ENCODE results near the gene SPACA9. TPM values are rescaled to one million over a fixed set of nuclear protein-coding genes. Genes with fewer than 3 reads are reported as not detected.

SPACA9 gene
- total RNA-seq, 1 donor from 2014 or later: 3.3 TPM

DNA sequence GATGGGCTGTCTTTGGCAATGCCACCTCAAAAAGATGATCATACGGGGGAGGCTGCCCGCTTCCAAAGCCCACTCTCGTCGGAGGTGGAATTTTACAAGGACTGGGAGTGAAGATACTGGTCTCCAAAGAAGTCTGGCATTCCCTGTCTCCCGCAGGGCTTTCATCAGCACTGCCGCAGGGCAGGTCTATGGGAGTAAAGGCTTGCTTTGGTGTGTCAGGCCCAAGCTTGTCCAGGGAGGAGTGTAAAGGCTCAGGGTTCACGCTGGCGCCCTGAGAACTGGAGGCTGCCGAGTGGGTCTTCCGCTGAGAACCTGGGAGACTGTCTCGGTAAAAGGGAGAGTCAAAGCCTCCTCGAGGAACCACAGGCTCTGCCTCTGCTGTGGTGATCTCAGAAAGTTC, 27.0 kb downstream of the SPACA9 start:
- H3K4me3 ChIP-seq: no peak overlapping the region
- DNase-seq (no peak), ATAC-seq (no peak)
- TF ChIP-seq, protein P1, sequence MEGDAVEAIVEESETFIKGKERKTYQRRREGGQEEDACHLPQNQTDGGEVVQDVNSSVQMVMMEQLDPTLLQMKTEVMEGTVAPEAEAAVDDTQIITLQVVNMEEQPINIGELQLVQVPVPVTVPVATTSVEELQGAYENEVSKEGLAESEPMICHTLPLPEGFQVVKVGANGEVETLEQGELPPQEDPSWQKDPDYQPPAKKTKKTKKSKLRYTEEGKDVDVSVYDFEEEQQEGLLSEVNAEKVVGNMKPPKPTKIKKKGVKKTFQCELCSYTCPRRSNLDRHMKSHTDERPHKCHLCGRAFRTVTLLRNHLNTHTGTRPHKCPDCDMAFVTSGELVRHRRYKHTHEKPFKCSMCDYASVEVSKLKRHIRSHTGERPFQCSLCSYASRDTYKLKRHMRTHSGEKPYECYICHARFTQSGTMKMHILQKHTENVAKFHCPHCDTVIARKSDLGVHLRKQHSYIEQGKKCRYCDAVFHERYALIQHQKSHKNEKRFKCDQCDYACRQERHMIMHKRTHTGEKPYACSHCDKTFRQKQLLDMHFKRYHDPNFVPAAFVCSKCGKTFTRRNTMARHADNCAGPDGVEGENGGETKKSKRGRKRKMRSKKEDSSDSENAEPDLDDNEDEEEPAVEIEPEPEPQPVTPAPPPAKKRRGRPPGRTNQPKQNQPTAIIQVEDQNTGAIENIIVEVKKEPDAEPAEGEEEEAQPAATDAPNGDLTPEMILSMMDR (IDR thresholded peaks at IDR 0.05): no peak
- H3K27me3 ChIP-seq: no peaks in the 10 kb centered on the region
- no peaks in the 10 kb centered on the region for H3K4me1 ChIP-seq
- H3K27ac ChIP-seq: no peak overlapping the region
- intact Hi-C loops (cut with DNase I): no loop called here
- no peaks in the 10 kb centered on the region for H3K9me3 ChIP-seq
- peaks cover 75% of the 10 kb centered on the region for H3K36me3 ChIP-seq

DNA sequence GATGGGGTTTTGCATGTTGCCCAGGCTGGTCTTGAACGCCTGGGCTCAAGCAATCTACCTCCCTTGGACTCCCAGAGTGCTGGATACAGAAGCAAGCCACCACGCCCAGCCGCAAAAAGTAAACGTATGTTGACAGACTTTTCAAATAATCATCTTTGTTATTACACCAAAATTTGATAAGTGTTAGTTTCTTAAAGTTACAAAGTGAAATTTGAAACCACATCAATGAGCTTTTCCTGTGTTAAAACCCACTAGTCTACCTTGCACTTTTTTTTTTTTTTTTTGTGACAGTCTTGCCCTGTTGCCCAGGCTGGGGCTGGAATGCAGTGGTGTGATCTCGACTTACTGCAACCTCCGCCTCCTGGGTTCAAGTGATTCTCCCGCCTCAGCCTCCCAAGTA, 29.9 kb downstream of the SPACA9 start:
- DNase-seq (no peak), ATAC-seq (no peak)
- H3K27me3 ChIP-seq: no peaks in the 10 kb centered on the region
- no peaks in the 10 kb centered on the region for H3K9me3 ChIP-seq
- no peaks in the 10 kb centered on the region for H3K4me1 ChIP-seq
- H3K4me3 ChIP-seq: no peak overlapping the region
- TF ChIP-seq, protein P1 (IDR thresholded peaks at IDR 0.05): no peak
- intact Hi-C loops (cut with DNase I): no loop called here
- H3K27ac ChIP-seq: no peak overlapping the region
- peaks cover 73% of the 10 kb centered on the region for H3K36me3 ChIP-seq

DNA sequence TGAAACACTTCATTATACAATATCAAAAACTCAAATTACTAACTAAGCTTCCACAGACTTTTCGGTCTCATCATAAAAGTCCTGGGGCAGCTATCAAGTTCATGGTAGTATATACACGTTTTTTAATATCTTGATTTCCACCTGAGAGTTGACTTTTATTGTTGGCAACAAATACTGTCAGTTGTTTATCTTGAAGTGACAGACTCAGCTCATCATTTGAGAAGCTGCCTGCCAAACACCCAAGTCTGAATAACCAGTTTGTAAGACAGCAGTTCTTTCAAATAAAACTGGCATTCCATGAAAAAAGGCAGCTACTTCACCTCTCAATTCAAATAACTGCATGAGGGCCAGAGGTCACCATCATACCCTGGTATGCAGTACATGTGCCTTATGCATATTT, 30.6 kb downstream of the SPACA9 start:
- intact Hi-C loops (cut with DNase I): no loop called here
- H3K4me3 ChIP-seq: no peak overlapping the region
- peaks cover 70% of the 10 kb centered on the region for H3K36me3 ChIP-seq
- no peaks in the 10 kb centered on the region for H3K4me1 ChIP-seq
- no peaks in the 10 kb centered on the region for H3K9me3 ChIP-seq
- DNase-seq: no peak
- H3K27me3 ChIP-seq: no peaks in the 10 kb centered on the region
- TF ChIP-seq, protein P1 (IDR thresholded peaks at IDR 0.05): no peak
- ATAC-seq: no peak
- no peak overlapping the region for H3K27ac ChIP-seq

DNA sequence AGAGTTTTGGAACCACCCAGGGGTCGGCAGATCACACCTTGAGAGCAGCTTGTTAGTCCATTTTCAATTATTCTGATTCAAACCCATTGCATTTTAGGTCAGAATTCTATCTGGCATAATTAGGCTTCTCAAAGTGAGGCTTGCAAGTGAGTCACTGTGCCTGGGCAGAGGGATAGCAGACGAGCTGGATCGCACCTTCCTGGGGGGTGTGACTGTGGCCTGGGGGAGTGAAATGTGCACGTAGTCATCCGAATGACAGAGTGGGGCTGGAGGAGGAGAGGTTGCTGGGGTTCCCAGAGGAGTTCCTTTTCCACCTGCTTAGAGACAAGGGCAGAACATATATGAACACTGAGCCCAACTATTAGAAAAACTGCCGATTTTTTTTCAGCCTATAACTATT, 31.7 kb downstream of the SPACA9 start:
- DNase-seq (no peak), ATAC-seq (no peak)
- peaks cover 71% of the 10 kb centered on the region for H3K36me3 ChIP-seq
- TF ChIP-seq, protein P1 (IDR thresholded peaks at IDR 0.05): no peak
- no peaks in the 10 kb centered on the region for H3K4me1 ChIP-seq
- intact Hi-C loops (cut with DNase I): no loop called here
- H3K27ac ChIP-seq: no peak overlapping the region
- H3K27me3 ChIP-seq: no peaks in the 10 kb centered on the region
- no peak overlapping the region for H3K4me3 ChIP-seq
- no peaks in the 10 kb centered on the region for H3K9me3 ChIP-seq

DNA sequence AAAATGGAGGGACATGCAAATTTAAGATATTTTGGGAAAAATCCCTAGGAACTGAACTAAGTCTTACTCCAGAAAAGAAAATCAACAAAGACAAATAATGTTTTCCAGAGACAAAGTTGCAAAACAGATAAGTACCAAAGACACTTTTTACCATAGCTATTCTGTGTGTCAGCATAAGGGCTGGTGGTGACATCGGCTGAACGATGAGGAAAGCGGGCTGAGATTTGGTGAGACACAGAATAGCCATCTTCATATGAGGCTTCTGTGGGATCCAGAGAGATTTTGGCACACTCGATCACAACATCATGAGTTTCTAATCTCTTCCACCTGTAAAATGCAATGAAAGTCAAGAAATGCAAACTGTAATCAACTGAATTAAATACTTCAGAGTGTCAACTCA, 33.4 kb downstream of the SPACA9 start:
- no peak for DNase-seq
- TF ChIP-seq, protein P1 (IDR thresholded peaks at IDR 0.05): no peak
- Histone ChIP-seq H3K27me3 (no peaks in the 10 kb centered on the region), H3K27ac (no peak overlapping the region), H3K9me3 (no peaks in the 10 kb centered on the region), H3K36me3 (peaks cover 78% of the 10 kb centered on the region), H3K4me1 (no peaks in the 10 kb centered on the region), H3K4me3 (no peak overlapping the region)
- intact Hi-C loops (cut with DNase I): no loop called here
- ATAC-seq: no peak

DNA sequence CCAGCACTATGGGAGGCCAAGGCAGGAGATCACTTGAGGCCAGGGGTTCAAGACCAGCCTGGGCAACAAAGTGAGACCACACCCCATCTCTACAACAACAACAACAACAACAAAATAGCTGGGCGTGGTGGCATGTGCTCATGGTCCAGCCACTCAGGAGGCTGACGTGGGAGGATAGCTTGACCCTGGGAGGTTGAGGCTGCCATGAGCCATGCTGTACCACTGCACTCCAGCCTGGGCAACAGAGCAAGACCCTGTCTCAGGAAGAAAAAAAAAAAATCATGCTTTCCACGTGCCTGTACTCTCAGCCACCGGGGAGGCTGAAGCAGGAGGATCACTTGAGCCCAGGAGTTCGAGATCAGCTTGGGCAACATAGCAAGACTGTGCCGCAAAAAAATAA, 36.2 kb downstream of the SPACA9 start:
- no peak for ATAC-seq
- no peak for DNase-seq
- TF ChIP-seq, protein P1 (IDR thresholded peaks at IDR 0.05): no peak
- Histone ChIP-seq H3K4me3 (no peak overlapping the region), H3K27me3 (no peaks in the 10 kb centered on the region), H3K9me3 (no peaks in the 10 kb centered on the region), H3K4me1 (no peaks in the 10 kb centered on the region), H3K36me3 (peaks cover 89% of the 10 kb centered on the region), H3K27ac (no peak overlapping the region)
- intact Hi-C loops (cut with DNase I): no loop called here

Measured in upper lobe of right lung (tissue), 1 donor.